Thyroid gland (tissue), 4 donors: Measurements from ENCODE around the gene TCF7L2.

Source experiments
- CTCF ChIP-seq, 6 experiments: fragments of 200-600 bp in 3 of 6; fragments of 450-650 bp in 3 of 6; sonication (generic) in 3 of 6; IDR thresholded peaks; one replicate each; pipeline ENCODE4 v1.5.1; 2016 to 2019; ENCODE audit warnings: antibody characterized with exemption in 6 of 6, mild to moderate bottlenecking in 2 of 6, inconsistent platforms in 1 of 6, moderate library complexity in 1 of 6
- POLR2A ChIP-seq, 2 donors: fragments of 450-650 bp; IDR thresholded peaks; one replicate each; pipeline ENCODE4 v1.6.1; 2017; ENCODE audit warnings: antibody characterized with exemption in 2 of 2, mild to moderate bottlenecking in 2 of 2, moderate library complexity in 1 of 2

GRCh38 chr10:113133497-113134115 is 183.6 kb downstream of the TCF7L2 start:
- TF ChIP-seq POLR2A (IDR thresholded peaks at IDR 0.05): no peak
- TF ChIP-seq CTCF (IDR thresholded peaks at IDR 0.05): no peak
